GM12878 (cell line): ENCODE measurements around the gene TPRN. TPM values are rescaled to one million over a fixed set of nuclear protein-coding genes. Genes with fewer than 3 reads are reported as not detected.

Source experiments
- BMI1 ChIP-seq: fragments of 450-650 bp; IDR thresholded peaks from 2 replicates; pipeline ENCODE4 v1.6.1; 2016; ENCODE audit warnings: mild to moderate bottlenecking, moderate library complexity, borderline replicate concordance
- EGR1 ChIP-seq, 2 experiments: IDR thresholded peaks; 1 replicate in 1 of 2; 2 replicates in 1 of 2; pipeline ENCODE4 v1.6.1; 2011 to 2012; ENCODE audit warnings: low read depth in 2 of 2, low read length in 2 of 2, borderline replicate concordance in 1 of 2, mild to moderate bottlenecking in 1 of 2, moderate library complexity in 1 of 2
- FOXM1 ChIP-seq: IDR thresholded peaks from 2 replicates; pipeline ENCODE4 v1.6.1; 2012; ENCODE audit warnings: low read depth, mild to moderate bottlenecking, inconsistent platforms, low read length, moderate library complexity
- RFX5 ChIP-seq: IDR thresholded peaks from 2 replicates; pipeline ENCODE4 v1.6.1; 2011; ENCODE audit warnings: low read depth, low read length, improper control_type of control experiment
- SREBF1 ChIP-seq: IDR thresholded peaks from 2 replicates; pipeline ENCODE4 v1.6.1; 2012; ENCODE audit warnings: mild to moderate bottlenecking, low read length
- SRF ChIP-seq, 2 experiments: IDR thresholded peaks; 2 replicates each; pipeline ENCODE4 v1.6.1; 2011; ENCODE audit warnings: low read depth in 2 of 2, low read length in 2 of 2, mild to moderate bottlenecking in 1 of 2, moderate library complexity in 1 of 2
- WRNIP1 ChIP-seq: IDR thresholded peaks from 2 replicates; pipeline ENCODE4 v1.6.1; 2011; ENCODE audit warnings: low read depth, low read length, improper control_type of control experiment, borderline replicate concordance
- ZNF592 ChIP-seq: fragments of 450-650 bp; IDR thresholded peaks from 2 replicates; pipeline ENCODE4 v1.6.1; 2017; ENCODE audit warnings: mild to moderate bottlenecking, moderate library complexity
- polyA plus RNA-seq, 11 experiments: library from polyadenylated mRNA; depleted of rRNA in 4 of 11; unstranded in 6 of 11; stranded (reverse) in 5 of 11; fragments of >200 nt; fragmentation: Nextera tagmentation in 4 of 11; fragmentation: Illumina TruSeq in 1 of 11; extraction: Ambion mirVana in 4 of 11; extraction: Trizol in 1 of 11; gene quantifications; 1 replicate in 1 of 11; 2 replicates in 10 of 11; pipeline versions ENCODE4 v1.2.1 to v1.2.3, GENCODE V29; 2011 to 2016; ENCODE audit warnings: inconsistent platforms in 2 of 11, missing spikeins in 2 of 11, low read depth in 1 of 11
- total RNA-seq, 4 experiments: library from RNA; depleted of rRNA in 3 of 4; stranded (reverse); fragments of >200 nt in 3 of 4; fragmentation: Illumina TruSeq in 1 of 4; extraction: Trizol in 1 of 4; gene quantifications; 2 replicates each; pipeline versions ENCODE4 v1.2.1 to v1.2.3, GENCODE V29; 2013 to 2021
- TF ChIP-seq, protein P1 (sequence below): IDR thresholded peaks from 2 replicates; pipeline ENCODE4 v1.6.1; 2012; ENCODE audit warnings: mild to moderate bottlenecking, low read depth, low read length
- TF ChIP-seq, protein P2 (sequence below): fragments of 450-650 bp; formaldehyde crosslinking; IDR thresholded peaks from 2 replicates; pipeline ENCODE4 v1.4.0; 2020; ENCODE audit warnings: mild to moderate bottlenecking, moderate library complexity
- TF ChIP-seq, protein P3 (sequence below): IDR thresholded peaks from 2 replicates; pipeline ENCODE4 v1.6.1; 2011; ENCODE audit warnings: borderline replicate concordance, low read depth, mild to moderate bottlenecking, moderate library complexity, mixed read lengths, low read length; ENCODE audit not compliant: insufficient read depth; ENCODE audit errors: extremely low read length
- TF ChIP-seq, protein P4 (sequence below): fragments of 450-650 bp; IDR thresholded peaks from 2 replicates; pipeline ENCODE4 v1.6.1; 2016; ENCODE audit warnings: mild to moderate bottlenecking

Gene TPRN
- total and polyA plus RNA-seq, 10 of the 15 experiments (the other 5 are each of a cell fraction or from before 2014, with no cell fraction given) = 0.18 to 19.5 (median 3.1) TPM

DNA sequence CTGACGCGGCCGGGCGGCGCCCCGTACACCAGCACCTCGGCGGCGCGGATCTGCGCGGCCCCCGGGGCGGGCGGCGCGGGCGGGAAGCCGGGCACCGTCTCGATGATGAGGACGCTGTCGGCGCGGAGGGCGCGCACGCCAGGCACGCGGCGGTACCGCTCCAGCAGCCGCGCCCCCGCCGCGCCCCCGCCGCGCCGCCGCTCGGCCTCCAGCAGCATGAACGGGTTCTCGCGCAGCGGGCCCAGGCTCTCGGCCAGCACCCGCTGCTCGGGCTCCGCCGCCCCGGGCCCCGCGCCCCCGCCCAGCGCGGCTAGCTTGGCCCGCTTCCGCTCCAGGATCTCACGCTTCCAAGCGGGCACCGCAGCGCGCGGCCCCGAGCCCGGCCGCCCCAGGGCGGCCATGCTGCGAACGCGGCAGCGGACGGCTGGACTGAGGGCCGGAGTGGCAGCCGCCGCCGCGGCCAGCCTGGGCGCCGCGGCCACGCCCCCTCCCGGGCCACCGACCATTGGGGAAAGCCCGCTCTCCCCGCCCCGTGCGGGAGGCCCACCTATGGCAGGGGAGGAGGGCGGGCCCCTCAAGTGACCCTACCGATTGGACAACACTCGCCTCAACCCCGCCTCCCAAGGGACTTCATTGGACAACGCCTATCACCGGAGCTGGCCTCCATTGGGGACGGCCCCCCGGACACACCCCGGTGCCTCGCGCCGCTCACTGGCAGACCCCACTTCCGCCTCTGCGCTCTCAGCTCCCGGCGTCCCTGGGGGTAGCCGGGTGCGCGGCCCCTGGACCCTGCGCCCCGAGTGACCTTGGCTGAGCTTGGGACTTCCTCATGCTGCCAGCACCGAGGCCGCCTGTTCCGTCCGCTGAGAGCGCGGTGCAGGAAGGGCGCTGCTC, at the start of gene TPRN (continued):
- TF ChIP-seq, protein P1, sequence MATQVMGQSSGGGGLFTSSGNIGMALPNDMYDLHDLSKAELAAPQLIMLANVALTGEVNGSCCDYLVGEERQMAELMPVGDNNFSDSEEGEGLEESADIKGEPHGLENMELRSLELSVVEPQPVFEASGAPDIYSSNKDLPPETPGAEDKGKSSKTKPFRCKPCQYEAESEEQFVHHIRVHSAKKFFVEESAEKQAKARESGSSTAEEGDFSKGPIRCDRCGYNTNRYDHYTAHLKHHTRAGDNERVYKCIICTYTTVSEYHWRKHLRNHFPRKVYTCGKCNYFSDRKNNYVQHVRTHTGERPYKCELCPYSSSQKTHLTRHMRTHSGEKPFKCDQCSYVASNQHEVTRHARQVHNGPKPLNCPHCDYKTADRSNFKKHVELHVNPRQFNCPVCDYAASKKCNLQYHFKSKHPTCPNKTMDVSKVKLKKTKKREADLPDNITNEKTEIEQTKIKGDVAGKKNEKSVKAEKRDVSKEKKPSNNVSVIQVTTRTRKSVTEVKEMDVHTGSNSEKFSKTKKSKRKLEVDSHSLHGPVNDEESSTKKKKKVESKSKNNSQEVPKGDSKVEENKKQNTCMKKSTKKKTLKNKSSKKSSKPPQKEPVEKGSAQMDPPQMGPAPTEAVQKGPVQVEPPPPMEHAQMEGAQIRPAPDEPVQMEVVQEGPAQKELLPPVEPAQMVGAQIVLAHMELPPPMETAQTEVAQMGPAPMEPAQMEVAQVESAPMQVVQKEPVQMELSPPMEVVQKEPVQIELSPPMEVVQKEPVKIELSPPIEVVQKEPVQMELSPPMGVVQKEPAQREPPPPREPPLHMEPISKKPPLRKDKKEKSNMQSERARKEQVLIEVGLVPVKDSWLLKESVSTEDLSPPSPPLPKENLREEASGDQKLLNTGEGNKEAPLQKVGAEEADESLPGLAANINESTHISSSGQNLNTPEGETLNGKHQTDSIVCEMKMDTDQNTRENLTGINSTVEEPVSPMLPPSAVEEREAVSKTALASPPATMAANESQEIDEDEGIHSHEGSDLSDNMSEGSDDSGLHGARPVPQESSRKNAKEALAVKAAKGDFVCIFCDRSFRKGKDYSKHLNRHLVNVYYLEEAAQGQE = no peak
- TF ChIP-seq ZNF592 (no peak), WRNIP1 (no peak), FOXM1 (no peak), SREBF1 (no peak), BMI1 (no peak), RFX5 (0 out of 2 replicates have a peak, but pooled peaks have one; percentile 68), SRF (IDR thresholded peaks at IDR 0.05; ENCODE audit: low read depth in 2 of 2, low read length in 2 of 2) (no peak), EGR1 (IDR thresholded peaks at IDR 0.05; ENCODE audit: borderline replicate concordance in 1 of 2, low read depth in 2 of 2, low read length in 2 of 2) (peak in 1 of 2 experiments; percentile 23; a peak in 1 of 3 replicates)
- TF ChIP-seq, protein P2, sequence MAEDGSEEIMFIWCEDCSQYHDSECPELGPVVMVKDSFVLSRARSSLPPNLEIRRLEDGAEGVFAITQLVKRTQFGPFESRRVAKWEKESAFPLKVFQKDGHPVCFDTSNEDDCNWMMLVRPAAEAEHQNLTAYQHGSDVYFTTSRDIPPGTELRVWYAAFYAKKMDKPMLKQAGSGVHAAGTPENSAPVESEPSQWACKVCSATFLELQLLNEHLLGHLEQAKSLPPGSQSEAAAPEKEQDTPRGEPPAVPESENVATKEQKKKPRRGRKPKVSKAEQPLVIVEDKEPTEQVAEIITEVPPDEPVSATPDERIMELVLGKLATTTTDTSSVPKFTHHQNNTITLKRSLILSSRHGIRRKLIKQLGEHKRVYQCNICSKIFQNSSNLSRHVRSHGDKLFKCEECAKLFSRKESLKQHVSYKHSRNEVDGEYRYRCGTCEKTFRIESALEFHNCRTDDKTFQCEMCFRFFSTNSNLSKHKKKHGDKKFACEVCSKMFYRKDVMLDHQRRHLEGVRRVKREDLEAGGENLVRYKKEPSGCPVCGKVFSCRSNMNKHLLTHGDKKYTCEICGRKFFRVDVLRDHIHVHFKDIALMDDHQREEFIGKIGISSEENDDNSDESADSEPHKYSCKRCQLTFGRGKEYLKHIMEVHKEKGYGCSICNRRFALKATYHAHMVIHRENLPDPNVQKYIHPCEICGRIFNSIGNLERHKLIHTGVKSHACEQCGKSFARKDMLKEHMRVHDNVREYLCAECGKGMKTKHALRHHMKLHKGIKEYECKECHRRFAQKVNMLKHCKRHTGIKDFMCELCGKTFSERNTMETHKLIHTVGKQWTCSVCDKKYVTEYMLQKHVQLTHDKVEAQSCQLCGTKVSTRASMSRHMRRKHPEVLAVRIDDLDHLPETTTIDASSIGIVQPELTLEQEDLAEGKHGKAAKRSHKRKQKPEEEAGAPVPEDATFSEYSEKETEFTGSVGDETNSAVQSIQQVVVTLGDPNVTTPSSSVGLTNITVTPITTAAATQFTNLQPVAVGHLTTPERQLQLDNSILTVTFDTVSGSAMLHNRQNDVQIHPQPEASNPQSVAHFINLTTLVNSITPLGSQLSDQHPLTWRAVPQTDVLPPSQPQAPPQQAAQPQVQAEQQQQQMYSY (CRISPR knock-in tag) = no peak
- TF ChIP-seq, protein P3, sequence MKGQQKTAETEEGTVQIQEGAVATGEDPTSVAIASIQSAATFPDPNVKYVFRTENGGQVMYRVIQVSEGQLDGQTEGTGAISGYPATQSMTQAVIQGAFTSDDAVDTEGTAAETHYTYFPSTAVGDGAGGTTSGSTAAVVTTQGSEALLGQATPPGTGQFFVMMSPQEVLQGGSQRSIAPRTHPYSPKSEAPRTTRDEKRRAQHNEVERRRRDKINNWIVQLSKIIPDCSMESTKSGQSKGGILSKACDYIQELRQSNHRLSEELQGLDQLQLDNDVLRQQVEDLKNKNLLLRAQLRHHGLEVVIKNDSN = no peak
- TF ChIP-seq, protein P4, sequence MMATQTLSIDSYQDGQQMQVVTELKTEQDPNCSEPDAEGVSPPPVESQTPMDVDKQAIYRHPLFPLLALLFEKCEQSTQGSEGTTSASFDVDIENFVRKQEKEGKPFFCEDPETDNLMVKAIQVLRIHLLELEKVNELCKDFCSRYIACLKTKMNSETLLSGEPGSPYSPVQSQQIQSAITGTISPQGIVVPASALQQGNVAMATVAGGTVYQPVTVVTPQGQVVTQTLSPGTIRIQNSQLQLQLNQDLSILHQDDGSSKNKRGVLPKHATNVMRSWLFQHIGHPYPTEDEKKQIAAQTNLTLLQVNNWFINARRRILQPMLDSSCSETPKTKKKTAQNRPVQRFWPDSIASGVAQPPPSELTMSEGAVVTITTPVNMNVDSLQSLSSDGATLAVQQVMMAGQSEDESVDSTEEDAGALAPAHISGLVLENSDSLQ = peak; percentile 71
